Liver (tissue), 3 donors: ENCODE measurements around the gene DUS3L.

Experiments used
- FOXA2 ChIP-seq: IDR thresholded peaks from 2 replicates; pipeline ENCODE4 v1.6.1; 2016; ENCODE audit warnings: antibody characterized with exemption
- GABPA ChIP-seq, 2 donors: IDR thresholded peaks in 1 of 2; conservative IDR thresholded peaks in 1 of 2; 2 replicates each; pipeline ENCODE4 v1.6.1; 2016; ENCODE audit warnings: antibody characterized with exemption in 2 of 2, mild to moderate bottlenecking in 1 of 2, moderate library complexity in 1 of 2
- RAD21 ChIP-seq, 2 donors: IDR thresholded peaks; 2 replicates each; pipeline ENCODE4 v1.6.1; 2016; ENCODE audit warnings: antibody characterized with exemption in 2 of 2, mild to moderate bottlenecking in 2 of 2
- REST ChIP-seq: IDR thresholded peaks from 2 replicates; pipeline ENCODE4 v1.6.1; 2016; ENCODE audit warnings: antibody characterized with exemption, mild to moderate bottlenecking
- RXRA ChIP-seq, 2 donors: IDR thresholded peaks; 2 replicates each; pipeline ENCODE4 v1.6.1; 2017 to 2018; ENCODE audit warnings: antibody characterized with exemption in 2 of 2, mild to moderate bottlenecking in 1 of 2
- SP1 ChIP-seq: IDR thresholded peaks from 2 replicates; pipeline ENCODE4 v1.6.1; 2018; ENCODE audit warnings: antibody characterized with exemption, mild to moderate bottlenecking
- TF ChIP-seq, protein P1 (sequence below): fragments of 150-350 bp; IDR thresholded peaks from 2 replicates; pipeline ENCODE4 v1.5.1; 2017; ENCODE audit warnings: improper control_type of control experiment, low read depth, low read length; ENCODE audit not compliant: missing input control
- TF ChIP-seq, protein P2 (sequence below): IDR thresholded peaks from 2 replicates; pipeline ENCODE4 v1.6.1; 2016; ENCODE audit warnings: antibody characterized with exemption
- TF ChIP-seq, protein P3 (sequence below): IDR thresholded peaks from 2 replicates; pipeline ENCODE4 v1.6.1; 2016; ENCODE audit warnings: antibody characterized with exemption
- donor health status: healthy.
- donor health status: healthy.

DNA sequence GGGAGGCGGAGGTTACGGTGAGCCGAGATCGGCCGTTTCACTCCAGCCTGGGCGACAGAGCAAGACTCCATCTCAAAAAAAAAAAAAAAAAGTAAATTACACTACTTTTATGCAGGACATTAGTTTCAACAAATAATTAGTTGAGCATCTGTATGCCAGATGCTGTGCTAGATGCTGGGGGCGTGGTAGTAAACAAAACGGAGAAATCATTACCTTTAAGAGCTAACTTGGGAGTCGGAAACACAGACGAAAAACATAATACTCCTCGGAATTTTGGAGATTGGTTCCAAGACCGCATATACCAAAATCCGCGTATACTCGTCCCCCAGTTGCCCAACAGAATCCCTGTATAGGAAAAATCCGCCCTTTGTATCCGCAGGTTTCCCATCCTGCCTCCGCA, 1.3 kb upstream of the DUS3L start:
- TF ChIP-seq, protein P1, sequence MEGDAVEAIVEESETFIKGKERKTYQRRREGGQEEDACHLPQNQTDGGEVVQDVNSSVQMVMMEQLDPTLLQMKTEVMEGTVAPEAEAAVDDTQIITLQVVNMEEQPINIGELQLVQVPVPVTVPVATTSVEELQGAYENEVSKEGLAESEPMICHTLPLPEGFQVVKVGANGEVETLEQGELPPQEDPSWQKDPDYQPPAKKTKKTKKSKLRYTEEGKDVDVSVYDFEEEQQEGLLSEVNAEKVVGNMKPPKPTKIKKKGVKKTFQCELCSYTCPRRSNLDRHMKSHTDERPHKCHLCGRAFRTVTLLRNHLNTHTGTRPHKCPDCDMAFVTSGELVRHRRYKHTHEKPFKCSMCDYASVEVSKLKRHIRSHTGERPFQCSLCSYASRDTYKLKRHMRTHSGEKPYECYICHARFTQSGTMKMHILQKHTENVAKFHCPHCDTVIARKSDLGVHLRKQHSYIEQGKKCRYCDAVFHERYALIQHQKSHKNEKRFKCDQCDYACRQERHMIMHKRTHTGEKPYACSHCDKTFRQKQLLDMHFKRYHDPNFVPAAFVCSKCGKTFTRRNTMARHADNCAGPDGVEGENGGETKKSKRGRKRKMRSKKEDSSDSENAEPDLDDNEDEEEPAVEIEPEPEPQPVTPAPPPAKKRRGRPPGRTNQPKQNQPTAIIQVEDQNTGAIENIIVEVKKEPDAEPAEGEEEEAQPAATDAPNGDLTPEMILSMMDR: no peak
- TF ChIP-seq GABPA (IDR thresholded peaks at IDR 0.05 in 1 of 2, conservative IDR thresholded peaks at IDR 0.05 in 1 of 2) (no peak), SP1 (no peak), REST (no peak), FOXA2 (no peak), RAD21 (IDR thresholded peaks at IDR 0.05) (no peak), RXRA (IDR thresholded peaks at IDR 0.05) (no peak)
- TF ChIP-seq, protein P2, sequence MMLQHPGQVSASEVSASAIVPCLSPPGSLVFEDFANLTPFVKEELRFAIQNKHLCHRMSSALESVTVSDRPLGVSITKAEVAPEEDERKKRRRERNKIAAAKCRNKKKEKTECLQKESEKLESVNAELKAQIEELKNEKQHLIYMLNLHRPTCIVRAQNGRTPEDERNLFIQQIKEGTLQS: no peak
- TF ChIP-seq, protein P3, sequence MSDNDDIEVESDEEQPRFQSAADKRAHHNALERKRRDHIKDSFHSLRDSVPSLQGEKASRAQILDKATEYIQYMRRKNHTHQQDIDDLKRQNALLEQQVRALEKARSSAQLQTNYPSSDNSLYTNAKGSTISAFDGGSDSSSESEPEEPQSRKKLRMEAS: no peak
